GM13976 (cell line): ENCODE results near the gene STAB1.
"Not testable (repeated sequence)": the region's sequence is repeated elsewhere in the genome, so short reads cannot be mapped to it uniquely, and the experiment has no call there.

Experiments used
- DNase-seq: peaks from one replicate; pipeline ENCODE4 v3.0.0; 2012; ENCODE audit warnings: low spot score
- CTCF ChIP-seq: IDR thresholded peaks from 2 replicates; pipeline ENCODE4 v1.5.1; 2012; ENCODE audit warnings: borderline replicate concordance, mild to moderate bottlenecking; ENCODE audit not compliant: insufficient read depth; ENCODE audit errors: extremely low read depth, missing control alignments, control extremely low read depth
- in situ Hi-C: fragments of 300-500 bp; cut with MboI; formaldehyde crosslinking; loops from one replicate; pipeline ENCODE4 v1.12.0; 2022; ENCODE audit warnings: low sequenced_read_pairs, mixed read lengths, inconsistent platforms; ENCODE audit not compliant: unreplicated experiment

Gene STAB1

DNA sequence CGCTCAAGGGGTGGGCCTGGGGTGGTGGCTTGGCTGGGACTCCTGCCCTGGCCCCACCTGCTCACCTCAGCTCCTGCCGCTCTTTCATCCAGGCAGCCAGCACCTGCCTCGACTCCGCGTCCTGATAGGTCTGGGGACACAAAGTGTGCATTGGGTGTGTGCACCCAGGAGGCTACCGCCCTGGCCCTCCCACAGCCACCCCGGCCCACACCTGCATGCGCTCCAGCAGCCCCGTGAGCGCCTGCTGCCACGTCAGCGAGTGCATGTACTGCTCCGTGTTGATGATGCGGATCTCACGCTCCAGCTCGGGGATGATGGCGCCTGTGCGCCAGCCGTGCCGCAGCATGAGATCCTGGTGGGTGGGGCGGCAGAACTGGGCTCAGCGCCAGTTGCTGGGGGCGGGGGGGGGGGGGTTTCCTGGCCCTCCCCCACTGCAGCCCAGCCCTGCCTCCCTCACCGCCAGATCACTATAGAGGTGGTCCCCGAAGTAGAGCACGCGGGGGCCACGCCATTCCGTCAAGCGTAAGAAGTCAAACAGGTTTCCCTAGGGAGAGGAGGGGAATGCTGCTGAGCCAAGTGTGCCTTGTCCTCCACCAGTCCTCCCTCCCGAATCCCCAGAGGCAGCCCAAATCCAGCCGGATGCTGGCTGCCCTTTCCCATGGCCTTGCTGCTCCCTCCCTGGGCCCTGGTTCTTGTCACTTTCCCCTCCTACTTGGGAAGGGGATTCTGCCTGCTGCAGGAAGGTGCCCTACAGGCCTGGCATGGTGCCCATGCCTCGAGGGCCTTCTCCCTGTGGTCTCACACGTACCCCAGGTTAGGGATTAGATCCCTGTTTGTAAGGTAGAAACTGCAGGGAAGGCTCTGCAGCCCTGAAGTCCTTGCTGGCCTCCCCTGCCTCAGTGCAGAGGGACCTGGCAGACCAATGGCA, 29.9 kb downstream of the STAB1 start:
- in situ Hi-C loops, result no loop called here
- DNase-seq, result no peak
- TF ChIP-seq CTCF, result no peak

- no peak for TF ChIP-seq CTCF
- in situ Hi-C loops, result no loop called here
- DNase-seq, result no peak
Observed at GRCh38 chr3:52525680-52526561, 30.8 kb downstream of the STAB1 start.

GRCh38 chr3:52526671-52527038, 31.5 kb downstream of the STAB1 start:
- in situ Hi-C loops, DNase-seq: not testable (repeated sequence)

DNA sequence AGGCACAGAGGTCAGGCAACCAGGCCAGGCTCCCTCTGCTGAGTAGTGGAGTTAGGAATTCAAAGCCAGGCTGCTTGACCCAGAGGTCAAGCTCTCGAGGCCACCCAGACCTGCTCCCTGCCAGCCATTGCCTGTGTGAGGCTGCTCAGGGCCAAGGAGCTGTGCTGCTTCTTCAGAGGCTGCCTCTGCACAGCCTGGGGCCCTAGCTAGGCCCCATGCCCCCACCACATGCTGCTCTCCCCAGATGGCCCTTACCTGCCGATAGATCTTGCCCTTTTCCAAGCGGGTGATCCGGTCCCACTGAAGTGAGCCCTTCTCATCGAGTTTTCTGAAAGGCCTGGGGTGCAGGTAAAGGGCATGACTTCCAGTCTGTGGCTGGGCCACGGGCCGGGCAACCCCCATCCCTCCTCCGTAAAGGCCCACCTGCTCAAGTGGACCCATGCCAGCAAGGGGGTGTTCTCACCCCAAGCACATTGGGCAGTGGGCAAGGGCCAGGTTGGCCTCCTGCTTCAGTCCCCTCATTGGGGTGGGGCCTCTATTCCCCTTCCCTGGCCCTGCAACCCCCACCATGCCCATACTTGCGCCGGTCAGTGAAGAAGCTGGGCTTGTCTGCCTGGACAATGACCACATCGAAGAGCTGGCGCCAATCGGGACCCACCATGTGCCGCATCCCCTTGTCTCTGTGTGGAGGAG, 32.0 kb downstream of the STAB1 start:
- DNase-seq, result no peak
- TF ChIP-seq CTCF, result no peak
- in situ Hi-C loops, result no loop called here

DNA sequence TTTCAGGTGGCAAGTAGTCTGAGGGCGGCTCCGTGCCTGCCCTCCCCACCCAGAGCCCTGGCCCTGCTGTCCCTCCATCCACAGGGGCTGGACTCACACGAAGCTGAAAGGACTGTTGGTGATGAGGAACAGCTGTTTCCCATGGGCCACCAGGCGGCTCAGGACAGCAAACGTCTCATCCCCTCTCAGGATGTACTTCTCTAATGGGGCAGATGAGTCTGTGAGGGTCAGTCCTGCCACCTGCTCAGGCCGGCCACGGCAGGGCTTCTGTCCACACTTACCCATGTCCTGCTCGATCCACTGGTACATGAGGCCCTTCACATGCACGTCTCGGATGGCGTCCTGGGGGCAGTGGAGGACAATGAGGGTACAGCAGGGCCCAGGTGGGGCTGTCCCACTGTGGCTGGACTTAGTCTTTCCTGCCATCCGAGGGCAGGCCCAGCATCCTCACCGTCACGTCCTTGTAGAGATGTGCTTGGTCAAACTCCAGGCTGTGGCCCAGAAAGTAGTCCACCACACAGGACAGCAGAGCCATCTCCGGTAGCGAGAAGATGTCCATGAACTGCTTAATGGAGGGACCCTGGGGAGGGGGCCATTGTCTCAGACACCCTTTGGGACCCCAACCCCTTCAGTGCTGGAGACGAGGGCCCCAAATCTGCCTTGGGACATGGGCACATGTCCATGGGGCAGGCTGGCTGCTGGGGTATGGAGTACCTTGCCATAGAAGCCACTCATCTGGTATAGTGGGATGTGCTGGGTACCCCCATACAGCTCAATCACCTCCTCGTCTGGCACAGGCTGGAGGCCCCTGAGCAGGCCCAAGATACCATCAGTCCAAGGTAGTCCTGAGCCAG, 32.8 kb downstream of the STAB1 start:
- no peak for DNase-seq
- TF ChIP-seq CTCF, result no peak
- in situ Hi-C loops, result no loop called here

GRCh38 chr3:52528586-52529375, 33.6 kb downstream of the STAB1 start:
- DNase-seq, result no peak
- in situ Hi-C loops, result no loop called here

More at GRCh38 chr3:52528586-52529375, 33.6 kb downstream of the STAB1 start:
- no peak for TF ChIP-seq CTCF
